AG04450 (cell line): ENCODE measurements around the gene LRTM1. TPM values are rescaled to one million over a fixed set of nuclear protein-coding genes. Genes with fewer than 3 reads are reported as not detected.

ENCODE experiments used
- CTCF ChIA-PET: fragments of 300-600, 350-600 bp; formaldehyde crosslinking; extraction: SDS; loops from one replicate; lab custom pipeline; 2022; ENCODE audit warnings: antibody characterized with exemption, inconsistent platforms; lab: Charles Lee
- POLR2A ChIA-PET: fragments of 350-600 bp; formaldehyde crosslinking; extraction: SDS; loops from one replicate; lab custom pipeline; 2021; ENCODE audit warnings: antibody characterized with exemption, inconsistent platforms; lab: Yijun Ruan, JAX
- DNase-seq: peaks from one replicate; pipeline ENCODE4 v3.0.0-alpha.2; 2011; ENCODE audit warnings: low read depth, low spot score
- H3K27ac ChIP-seq: one replicate; pipeline ENCODE4 v1.5.1; 2012; ENCODE audit warnings: low read depth, low read length, control low read depth
- H3K27me3 ChIP-seq: one replicate; pipeline ENCODE4 v1.6.0; 2012; ENCODE audit warnings: low read length; ENCODE audit not compliant: control insufficient read depth, insufficient read depth
- H3K4me3 ChIP-seq: 2 replicates; pipeline ENCODE4 v1.5.1; 2011; ENCODE audit warnings: mild to moderate bottlenecking, low read depth, low read length, control low read depth
- H3K9me3 ChIP-seq: 2 replicates; pipeline ENCODE4 v1.5.1; 2012; ENCODE audit warnings: low read length; ENCODE audit not compliant: control insufficient read depth, insufficient read depth
- CTCF ChIP-seq: IDR thresholded peaks from 2 replicates; pipeline ENCODE4 v1.5.1; 2011; ENCODE audit warnings: low read depth, low read length, control low read depth, inconsistent platforms
- polyA plus RNA-seq: library from polyadenylated mRNA; depleted of rRNA; stranded (reverse); fragments of >200 nt; gene quantifications from 2 replicates; pipeline ENCODE4 v1.2.3, GENCODE V29; 2011

Gene LRTM1
- polyA plus RNA-seq, 1 experiment, result not detected

- ChIA-PET POLR2A (no interaction called here), CTCF (interaction anchor here (0.8 to 1.8 kb wide), 2 partner anchors 25 to 109 kb away, joined by 4 to 5 read pairs; no protein-coding TSS in a partner anchor)
- H3K27me3 ChIP-seq, result no peaks in the 10 kb centered on the region
- H3K9me3 ChIP-seq, result no peaks in the 10 kb centered on the region
- DNase-seq, result no peak
- H3K27ac ChIP-seq, result no peak overlapping the region
- no peak for TF ChIP-seq CTCF
- no peak overlapping the region for H3K4me3 ChIP-seq
These were observed 49.7 kb downstream of the LRTM1 start for GRCh38 chr3:54878145-54878544.

GRCh38 chr3:54877730-54878129 lies 50.1 kb downstream of the LRTM1 start:
- Histone ChIP-seq H3K27ac (no peak overlapping the region), H3K9me3 (no peaks in the 10 kb centered on the region), H3K27me3 (no peaks in the 10 kb centered on the region), H3K4me3 (no peak overlapping the region)
- ChIA-PET CTCF (interaction anchor here (0.8 to 1.8 kb wide), 3 partner anchors 25 to 304 kb away, joined by 3 to 5 read pairs (median 4); no protein-coding TSS in a partner anchor), POLR2A (no interaction called here)
- no peak for TF ChIP-seq CTCF
- no peak for DNase-seq

GRCh38 chr3:54876694-54877093 lies 51.2 kb downstream of the LRTM1 start:
- DNase-seq, result no peak
- H3K27me3 ChIP-seq, result no peaks in the 10 kb centered on the region
- CTCF ChIA-PET, result interaction anchor here (0.6 kb wide), 1 partner anchor 10 kb away, joined by 4 read pairs; no protein-coding TSS in a partner anchor
- no peak overlapping the region for H3K4me3 ChIP-seq
- POLR2A ChIA-PET, result interaction anchor here (0.6 kb wide), 1 partner anchor 50 kb away, joined by 4 read pairs; no protein-coding TSS in a partner anchor
- no peak overlapping the region for H3K27ac ChIP-seq
- H3K9me3 ChIP-seq, result 0 out of 2 replicates have a peak, but pooled peaks cover 2% of the 10 kb centered on the region
- TF ChIP-seq CTCF, result no peak

- Histone ChIP-seq H3K27ac (no peak overlapping the region), H3K27me3 (no peaks in the 10 kb centered on the region), H3K9me3 (0 out of 2 replicates have a peak, but pooled peaks cover 3% of the 10 kb centered on the region), H3K4me3 (no peak overlapping the region)
- ChIA-PET POLR2A (no interaction called here), CTCF (no interaction called here)
- DNase-seq, result no peak
- TF ChIP-seq CTCF, result no peak
These were observed 52.1 kb downstream of the LRTM1 start for GRCh38 chr3:54875596-54876268.

GRCh38 chr3:54874816-54875556 lies 52.9 kb downstream of the LRTM1 start:
- H3K9me3 ChIP-seq, result 0 out of 2 replicates have a peak, but pooled peaks cover 3% of the 10 kb centered on the region
- TF ChIP-seq CTCF, result no peak
- H3K27me3 ChIP-seq, result no peaks in the 10 kb centered on the region
- CTCF ChIA-PET, result no interaction called here
- H3K27ac ChIP-seq, result no peak overlapping the region
- H3K4me3 ChIP-seq, result no peak overlapping the region
- POLR2A ChIA-PET, result no interaction called here
- no peak for DNase-seq
